ENCODE data around the gene TNIP2.
A peak's percentile ranks its signal among the peaks of the same experiment; 100 is the strongest.
"Not testable (repeated sequence)": the region's sequence is repeated elsewhere in the genome, so short reads cannot be mapped to it uniquely, and the experiment has no call there.

TNIP2 gene

DNA sequence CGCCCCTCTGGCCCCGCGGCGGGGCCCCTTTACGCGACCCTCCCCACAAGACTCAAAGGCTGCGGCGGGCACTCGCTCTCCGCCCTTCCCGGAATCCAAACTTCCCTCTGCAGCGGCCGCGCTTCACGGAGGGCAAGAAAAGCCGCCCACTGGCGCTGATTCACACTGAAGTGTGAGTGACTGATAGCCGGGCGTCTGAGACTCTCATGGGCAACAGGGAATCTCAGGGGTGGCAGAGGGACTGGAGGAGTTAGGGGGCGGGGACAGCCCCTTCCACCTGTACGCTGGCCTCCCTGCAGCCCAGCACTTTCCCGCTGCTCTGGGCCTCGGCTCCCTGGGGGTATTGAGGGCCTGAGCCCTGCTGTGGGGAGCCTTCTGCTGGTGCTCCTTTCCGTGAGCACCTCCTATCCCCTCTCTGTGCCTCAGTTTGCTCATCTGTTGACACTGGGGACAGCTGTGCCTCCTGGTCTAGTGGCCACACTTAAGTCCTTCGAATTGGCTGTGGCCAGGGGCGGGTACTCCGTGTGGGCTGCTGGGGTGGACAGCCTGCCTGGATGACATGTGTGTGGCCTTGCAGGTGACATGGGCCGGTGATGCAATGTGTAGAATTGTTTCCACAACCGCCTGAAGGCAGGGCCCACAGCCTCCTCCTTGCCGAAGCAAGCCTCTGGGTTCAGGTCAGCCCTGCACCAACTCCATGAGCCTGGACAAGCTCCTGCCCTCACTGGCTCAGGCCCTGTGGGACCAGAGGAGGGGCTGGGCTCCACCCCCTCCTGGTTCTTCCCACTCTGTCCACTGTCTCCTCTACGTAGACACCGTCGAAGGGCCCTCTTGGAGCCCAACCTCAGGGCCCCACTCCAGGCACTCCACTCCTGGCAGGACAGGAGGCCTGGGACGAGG is 37.7 kb upstream of the TNIP2 start:
- no peak for DNase-seq

DNA sequence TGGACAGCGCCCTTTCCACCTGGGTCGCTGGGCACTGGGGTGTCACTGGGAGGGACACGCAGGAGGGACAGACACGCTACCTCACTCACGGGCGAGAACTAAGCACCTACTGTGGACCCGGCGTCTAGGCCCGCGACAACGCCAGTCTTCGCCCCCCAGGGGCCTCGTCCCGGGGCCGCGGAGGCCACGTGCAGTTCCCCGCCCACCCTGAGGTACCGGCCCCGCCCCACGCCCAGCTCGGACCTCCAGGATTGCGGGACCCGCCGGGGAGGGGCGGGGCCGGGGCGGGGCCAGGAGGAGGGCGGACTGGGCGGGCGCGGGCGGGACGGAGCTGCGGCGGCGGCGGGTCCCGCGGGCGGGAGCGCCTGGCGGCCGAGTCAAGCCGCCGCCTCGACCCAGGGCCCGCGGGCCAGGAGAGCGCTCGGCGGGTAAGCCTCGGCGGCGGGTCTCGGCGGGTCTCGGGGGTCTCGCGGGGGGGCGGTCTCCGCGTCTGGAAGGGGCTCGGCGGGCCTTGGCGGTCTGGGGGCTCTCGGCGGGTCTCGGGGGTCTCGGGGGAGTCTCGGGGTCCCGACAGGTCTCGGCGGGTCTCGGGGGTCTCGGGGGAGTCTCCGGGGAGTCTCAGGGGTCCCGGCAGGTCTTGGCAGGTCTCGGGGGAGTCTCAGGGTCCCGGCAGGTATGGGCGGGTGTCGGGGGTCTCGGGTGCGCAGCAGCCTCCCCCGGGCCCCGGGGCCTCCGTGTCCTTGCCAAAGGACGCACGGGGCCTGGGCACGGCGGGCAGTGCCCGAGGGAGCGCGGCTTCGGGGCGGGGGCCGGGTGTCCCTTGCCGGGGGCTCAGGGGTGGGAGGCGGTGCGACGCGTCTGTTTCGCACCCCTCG is 36.8 kb upstream of the TNIP2 start, which contains the start of gene SH3BP2:
TSS of gene SH3BP2 (plus strand) at position 375 of the 875 bp plus-strand sequence. CDS start 27,533 bp downstream, outside the sequence.
- peak; percentile 53 for DNase-seq

DNA sequence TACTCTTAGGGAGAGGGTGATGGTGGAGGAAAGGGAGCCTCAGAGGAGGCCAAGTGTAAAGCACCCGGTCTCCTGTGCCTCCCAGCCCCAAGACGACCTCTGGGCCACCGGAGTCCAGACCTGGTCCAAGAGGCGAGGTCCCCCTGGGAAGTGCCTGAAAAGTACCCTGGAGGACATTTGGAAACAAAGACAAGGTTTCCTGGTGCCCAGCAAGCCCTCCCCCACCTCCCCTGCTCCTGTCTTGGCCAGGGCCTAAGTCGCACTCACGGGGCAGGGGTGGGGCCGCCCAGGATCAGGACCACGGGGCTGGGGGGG is 36.2 kb upstream of the TNIP2 start:
- no peak for DNase-seq

DNA sequence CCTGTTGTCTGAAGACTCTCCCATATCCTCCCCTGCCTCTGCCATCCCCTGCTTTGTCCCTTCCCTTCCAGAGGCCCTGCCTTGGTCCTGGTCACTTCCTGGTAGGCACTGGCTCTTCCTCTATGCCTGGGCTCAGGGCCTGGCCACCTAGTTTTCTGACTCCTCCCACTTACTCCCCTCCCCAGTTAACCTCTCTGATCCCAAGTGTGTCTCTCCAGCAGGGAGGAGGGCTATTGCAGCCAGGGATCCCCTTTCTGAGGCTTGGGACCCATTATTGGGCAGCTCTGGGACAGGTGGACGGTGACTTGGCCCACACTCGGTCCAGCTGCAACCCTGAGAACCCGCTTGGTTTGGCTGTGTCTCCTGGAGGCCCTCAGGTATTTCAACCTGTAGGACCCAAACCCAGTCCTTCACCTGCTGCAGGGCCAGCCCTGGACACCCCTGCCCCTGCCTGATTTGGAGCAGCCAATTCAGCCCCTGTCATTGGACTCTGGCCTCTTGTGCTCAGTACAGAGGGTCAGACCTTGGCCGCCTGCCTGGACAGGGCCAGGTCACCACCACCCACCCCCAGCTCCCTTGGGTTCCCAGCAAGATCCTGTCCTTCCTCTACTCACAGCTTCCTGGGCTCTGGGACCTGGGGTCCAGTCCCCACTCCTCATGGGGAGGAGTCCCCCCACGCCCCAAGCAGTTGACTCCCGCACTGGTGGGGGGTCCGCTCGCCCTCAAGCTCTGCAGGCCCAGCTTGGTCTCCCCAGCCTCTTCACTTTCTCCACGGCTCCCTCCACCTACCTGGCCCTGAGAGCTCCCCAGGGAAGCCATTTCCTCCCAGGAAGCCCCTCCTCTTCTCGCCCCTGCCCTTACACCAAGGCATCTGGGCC is 35.6 kb upstream of the TNIP2 start:
- DNase-seq, result no peak

DNA sequence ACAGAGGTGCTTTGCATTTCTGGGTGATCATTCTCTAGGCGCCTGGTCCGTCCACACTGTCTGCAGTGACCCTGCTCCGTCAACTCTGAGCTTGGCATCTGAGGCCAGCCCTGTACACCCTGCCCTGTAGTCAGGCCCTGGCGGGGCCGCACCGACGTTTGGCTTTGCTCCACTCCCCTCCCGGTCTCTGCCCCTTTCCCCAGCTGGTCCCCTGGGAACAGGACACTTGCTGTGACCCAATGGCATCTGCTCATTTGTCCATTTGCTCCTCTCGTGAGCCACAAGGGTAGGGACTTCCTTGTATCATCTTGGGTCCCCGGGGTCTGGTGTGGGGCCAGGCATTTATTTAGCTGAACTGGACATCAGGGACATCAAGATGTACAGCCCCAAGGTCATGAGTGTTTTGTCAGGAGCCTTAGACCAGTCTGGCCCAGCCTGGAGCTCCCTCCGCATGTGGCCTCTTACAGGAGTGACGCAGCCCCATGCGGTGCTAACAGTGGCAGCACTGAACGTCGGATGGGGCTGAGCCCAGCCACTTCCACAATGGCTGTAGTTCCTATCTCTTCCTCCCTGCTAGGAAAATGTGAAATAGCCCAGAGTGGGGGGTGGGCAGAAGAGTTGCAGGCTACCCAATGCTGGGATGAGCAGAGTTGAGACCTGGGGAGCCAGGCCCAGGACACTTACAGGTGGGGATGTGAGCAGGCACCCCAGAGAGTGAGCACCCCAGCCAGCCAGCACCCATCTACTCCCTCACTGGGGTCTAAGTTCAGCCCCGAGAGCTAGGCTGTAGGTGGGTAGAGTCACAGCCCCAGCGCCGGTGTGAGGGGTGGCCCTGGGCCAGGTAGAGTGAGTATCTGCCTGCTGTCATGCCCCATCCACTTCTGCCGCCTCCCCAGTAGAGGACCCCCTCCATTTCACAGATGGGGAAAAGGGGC is 34.7 kb upstream of the TNIP2 start:
- no peak for DNase-seq

DNA sequence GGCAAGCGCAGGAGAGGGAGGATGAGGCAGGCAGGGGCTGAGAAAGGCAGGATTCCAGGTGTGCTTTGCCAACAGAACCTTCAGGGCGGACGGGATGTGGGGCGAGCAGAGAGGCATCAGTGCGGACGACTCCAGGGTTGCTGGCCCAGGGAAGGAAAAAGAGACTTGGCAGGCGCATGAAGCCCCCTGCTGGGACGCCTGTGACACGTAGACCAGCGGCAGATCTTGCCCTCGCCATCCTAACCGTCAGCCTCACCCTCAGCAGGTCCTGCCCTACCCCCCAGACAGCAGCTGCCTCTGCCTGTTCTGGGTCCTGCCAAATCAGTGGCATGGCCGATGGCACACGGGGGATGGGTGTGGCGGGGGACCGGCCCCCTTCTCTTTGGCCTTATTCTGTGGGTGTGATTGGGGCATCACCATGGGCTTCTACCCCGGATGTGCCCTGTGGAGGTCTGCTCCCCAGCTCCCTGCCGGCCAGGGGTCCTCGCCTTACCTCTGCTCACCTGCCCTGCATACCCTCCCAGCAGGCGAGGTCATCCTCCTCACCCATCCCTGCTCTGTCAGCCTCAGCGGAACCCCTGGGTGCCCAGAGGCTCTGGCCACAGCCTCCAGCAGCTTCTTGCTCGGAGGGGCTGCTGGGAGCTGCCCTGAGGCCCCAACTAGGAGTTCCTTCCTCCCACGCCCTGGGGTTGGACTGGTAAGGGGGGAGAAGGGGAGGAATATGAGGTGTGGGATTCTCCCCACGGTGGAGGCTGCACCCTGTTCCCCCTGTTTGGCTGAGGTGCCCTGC is 33.9 kb upstream of the TNIP2 start:
- DNase-seq, result no peak

DNA sequence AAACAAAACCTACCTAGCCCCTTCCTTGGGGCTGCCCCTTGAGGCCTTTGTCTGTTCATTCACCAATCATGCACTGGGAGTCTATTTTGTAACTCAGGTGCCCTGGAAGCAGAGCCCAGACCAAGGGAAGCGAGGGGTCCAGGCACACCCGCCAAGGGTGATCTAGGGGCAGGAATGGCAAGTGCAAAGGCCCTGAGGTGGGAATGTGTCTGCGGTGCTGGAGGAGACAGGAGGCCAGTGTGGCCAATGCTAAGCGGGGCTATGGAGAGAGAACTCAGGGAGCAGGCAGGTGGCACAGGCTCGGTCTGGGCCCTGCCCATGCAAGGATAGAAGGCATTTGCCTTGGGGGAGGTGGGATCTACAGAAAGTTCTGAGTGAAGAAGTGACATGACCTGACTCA is 33.2 kb upstream of the TNIP2 start:
- no peak for DNase-seq

DNA sequence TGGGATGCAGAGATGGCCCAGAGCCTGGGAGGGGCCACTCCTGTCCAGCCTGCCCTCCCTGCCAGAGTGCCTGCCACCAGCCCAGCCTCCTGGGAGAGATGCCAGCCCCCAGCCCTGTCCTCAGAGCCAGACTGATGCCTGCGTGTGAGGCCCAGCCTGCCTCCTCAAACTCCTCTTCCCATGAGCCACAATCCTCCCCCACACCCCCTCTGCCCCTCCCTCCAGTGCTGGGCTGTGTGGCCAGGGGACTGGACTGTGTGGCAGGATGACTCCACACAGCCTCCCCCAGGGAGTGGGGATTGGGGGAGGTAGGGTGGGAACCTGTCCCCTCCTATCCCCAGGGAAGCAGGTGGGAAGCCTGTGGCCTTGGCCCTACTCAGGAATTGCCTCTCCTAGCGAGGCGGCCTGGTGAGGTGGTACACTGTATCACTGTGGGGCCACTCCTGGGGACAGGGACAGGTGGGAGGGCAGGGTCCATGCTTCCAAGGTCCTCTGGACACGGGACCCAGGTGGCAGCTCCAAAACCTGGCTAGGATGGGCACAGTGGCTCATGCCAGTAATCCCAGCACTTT is 32.5 kb upstream of the TNIP2 start:
- DNase-seq, result no peak

DNA sequence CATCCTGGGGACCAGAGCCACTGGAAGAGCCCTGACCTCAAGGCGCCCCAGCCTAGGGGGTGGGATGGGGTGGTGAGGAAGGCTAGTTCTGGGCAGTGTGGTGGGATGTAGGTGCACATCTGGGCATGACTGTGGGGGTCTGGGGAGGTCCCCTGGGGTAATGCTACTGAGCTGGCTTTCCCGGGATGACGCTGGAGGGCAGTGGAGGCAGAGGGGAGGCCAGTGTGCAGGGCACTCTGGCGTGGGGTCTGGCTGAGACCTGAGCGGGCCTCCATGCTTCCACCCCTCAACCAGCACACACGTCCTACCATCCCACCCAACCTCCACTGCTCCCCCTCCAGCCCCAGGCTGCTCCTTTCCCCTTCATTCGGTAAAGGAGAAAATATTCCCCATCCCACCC is 32.0 kb upstream of the TNIP2 start:
- no peak for DNase-seq

DNA sequence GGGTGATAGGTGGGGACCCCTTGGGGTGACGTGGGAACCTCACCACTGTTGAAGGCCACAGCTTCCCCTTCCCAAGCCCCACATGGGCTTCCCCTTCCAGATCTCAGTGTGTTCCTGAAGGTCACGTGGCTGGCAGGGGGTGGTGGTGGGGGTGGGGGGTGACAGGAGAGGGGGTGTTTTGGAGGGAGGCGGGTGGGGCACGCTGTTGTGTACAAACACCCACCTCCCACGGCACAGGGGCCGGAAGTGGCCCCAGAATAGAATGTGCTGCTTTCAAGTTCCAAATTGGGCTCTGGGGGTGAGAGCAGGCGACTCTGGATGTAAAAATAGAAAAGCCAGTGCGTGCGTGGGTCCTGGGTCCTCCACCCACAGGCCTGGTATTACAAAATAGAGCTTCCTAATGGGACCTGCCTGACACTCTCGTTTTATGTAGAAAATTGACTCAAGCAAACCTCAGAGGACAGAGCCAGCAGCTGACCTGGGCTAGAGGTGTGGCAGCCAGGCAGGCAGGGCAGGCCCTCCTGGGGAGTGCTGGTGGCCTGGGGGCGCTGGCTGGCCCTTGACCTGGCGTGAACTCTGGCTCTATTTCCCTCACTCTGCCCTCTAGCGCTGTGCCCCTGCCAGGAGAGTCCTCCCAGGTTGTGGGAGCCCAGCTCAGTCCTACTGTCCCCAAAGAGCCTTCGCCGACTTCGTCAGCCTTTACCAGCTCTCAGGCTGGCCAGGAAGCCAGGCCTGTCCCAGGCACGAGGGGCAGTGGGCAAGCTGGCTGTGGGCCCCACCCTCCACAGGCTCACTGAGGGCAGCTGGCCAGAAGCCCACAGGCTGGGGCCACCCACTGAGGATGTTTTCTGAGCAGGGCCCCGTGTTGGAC is 31.3 kb upstream of the TNIP2 start:
- DNase-seq, result peak; percentile 31

DNA sequence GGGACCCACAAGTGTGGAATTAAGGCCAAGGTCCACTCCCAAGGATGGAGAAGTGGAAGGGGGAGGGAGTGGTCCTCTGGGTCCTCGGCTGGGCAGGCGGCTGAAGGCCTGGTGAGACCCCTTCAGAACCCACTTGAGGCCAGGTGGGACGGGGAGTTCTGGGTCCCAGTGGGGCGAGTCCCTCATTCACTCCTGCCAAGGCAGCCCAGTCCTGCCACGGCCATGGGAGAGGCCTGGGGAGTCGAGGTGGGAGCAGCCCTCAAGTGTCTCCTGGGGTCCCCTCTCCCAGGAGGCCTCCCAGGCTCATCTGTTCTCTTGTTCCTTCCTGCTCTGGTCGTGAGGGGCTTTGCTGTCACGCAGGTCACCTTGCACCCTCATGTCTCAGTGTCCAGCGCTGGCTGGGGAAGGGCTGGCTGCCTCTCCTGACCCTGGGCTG is 30.7 kb upstream of the TNIP2 start:
- no peak for DNase-seq

DNA sequence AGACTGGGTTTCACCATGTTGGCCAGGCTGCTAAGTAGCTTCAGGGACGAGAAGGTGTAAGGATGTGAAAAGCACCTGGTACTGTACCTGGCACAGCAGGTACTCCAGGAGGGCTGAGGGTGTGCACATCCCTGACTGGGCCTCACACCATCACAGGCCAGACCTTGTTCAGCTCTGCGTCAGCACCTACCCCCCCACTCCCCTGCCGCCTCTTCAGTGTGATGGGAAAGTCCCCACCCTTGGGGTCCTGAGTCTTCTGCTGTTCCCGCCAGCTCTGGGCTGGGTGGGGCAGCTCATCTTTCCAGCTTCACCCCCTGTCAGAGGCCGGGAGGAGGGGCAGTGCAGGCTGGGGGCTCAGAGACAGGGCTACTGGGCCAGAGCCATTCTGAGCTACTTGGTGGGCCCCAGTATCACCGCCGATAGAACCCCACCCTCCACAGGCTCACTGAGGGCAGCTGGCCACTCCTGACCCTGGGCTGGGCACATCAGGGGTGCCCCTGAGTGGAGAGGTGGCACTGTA is 30.1 kb upstream of the TNIP2 start:
- DNase-seq, result no peak

DNA sequence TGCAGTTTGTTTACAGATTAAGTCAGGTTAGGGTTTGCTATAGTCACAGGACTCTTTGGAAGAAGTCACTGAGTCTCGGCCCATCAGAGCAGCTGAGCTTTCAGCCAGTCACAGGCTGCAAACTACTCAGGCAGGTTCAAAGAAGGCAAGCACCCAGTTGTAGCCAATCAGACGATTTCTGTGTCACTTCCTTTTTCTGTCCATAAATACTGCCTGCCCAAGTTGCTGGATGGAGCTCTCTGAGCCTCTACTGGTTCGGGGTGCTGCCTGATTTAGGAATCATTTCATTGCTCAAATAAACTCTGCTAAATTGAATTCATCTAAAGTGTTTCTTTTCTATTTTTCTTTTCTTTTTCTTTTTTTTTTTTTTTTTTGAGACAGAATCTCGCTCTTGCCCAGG is 29.5 kb upstream of the TNIP2 start:
- peak; percentile 56 for DNase-seq

DNA sequence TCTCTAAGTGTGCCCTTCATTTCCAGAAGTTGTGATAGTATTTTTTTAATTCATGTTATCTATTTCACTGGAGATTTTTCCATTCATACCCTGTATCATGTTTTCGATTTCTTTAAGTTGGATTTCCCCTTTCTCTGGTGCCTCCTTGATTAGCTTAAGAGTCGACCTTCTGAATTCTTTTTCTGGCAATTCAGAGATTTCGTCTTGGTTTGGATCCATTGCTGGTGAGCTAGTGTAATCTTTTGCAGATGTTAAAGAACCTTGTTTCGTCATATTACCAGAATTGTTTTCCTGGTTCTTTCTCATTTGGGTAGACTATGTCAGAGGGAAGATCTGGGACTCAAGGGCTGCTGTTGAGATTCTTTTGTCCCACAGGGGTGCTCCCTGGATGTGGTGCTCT is 27.7 kb upstream of the TNIP2 start:
- DNase-seq, result no peak

DNA sequence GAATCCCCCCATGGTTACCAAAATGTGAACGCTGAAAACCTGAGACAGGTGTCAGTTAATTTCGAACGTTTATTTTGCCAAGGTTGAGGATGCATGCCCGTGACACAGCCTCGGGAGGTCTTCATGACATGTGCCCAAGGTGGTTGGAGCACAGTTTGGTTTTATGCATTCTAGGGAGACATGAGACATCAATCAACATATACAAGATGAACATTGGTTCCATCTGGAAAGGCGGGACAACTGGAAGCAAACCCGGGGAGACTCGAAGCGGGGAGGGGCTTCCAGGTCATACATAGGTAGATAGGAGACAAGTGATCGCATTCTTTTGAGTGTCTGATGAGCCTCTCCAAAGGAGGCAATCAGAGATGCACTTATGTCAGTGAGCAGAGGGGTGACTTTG is 25.8 kb upstream of the TNIP2 start:
- no peak for DNase-seq

DNA sequence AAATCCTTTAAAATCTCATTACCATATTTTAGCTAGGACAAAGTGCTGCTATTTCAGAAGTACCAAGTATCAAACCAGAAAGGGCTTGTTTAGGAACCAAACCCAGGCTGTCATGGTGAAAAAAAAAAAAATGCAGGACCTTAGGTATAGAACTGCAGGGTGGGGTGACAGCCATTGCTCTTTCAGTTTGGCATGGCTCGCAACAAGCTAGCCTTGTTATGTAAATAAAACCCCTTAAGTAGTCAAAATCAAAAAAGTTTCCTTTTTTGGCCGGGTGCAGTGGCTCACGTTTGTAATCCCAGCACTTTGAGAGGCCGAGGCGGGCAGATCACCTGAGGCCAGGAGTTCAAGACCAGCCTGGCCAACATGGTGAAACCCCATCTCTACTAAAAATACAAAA is 24.5 kb upstream of the TNIP2 start:
- not testable (repeated sequence) for DNase-seq

DNA sequence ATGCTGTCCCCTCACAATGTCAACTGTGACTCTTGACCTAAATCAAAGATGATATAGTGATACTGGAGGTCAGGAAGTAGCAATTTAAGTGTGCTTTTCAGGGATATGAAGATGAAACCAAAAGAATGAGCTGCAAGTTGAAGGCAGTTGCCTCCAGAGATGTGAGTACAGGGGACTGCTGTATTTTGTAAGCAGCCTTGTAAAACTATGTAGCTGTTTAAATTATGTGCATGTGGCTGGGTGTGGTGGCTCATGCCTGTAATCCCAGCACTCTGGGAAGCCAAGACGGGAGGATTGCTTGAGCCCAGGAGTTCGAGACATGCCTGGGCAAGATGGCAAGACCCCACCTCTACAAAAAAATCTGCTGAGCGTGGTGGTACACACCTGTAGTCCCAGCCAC is 15.1 kb upstream of the TNIP2 start:
- no peak for DNase-seq

DNA sequence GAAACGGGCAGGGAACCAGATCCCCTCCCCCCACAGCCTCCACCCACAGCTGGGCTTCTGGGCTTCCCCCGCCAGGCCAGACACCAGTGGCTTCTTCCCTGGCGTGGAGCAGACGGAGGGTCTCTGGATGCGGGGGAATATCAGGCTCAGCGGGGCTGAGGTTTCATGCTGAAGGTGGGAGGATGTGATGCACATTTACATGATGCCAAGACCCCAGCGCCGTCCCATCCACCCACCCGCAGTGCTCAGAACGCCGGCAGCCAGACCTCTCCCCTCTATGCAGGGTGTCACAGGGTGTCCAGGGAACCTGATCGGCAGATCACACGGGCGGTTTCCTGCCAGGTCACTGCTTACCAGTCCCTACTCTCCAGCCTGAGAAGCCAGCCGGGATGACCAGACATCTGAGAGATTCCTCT is 12.8 kb upstream of the TNIP2 start:
- DNase-seq, result no peak

DNA sequence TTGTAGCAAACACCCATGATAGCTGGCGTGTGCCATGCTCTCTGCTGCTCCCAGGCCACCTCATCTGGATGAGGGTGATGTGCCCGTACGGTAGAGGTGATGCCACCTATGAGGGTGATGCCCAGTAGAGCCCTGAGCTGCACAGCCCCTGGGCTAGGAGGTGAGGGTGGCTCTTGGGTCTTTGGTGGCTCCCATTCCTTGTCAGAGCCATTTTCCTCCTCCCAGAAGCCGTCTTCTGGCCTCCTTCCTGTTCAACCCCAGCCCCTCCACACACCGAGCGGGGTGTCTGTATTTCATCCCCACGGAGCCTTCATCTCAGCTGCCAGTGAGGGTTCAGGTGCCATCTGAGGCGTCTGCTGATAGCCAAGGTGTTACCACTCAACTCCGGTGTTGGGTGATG is 12.0 kb upstream of the TNIP2 start:
- DNase-seq, result no peak
